NCI-H345 treated with DMSO at 0.1 percent for 48 hours (cell line): Measurements from ENCODE around the gene CCR2.
"Not testable (repeated sequence)": the region's sequence is repeated elsewhere in the genome, so short reads cannot be mapped to it uniquely, and the experiment has no call there.

Experiments
- DNase-seq: peaks from one replicate; lab custom pipeline; 2025; ENCODE audit not compliant: unreplicated experiment; lab: John Stamatoyannopoulos, UW

CCR2 gene

DNA sequence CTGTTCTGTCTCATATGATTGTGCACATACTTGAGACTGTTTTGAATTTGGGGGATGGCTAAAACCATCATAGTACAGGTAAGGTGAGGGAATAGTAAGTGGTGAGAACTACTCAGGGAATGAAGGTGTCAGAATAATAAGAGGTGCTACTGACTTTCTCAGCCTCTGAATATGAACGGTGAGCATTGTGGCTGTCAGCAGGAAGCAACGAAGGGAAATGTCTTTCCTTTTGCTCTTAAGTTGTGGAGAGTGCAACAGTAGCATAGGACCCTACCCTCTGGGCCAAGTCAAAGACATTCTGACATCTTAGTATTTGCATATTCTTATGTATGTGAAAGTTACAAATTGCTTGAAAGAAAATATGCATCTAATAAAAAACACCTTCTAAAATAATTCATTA, 21.9 kb downstream of the CCR2 start:
- no peak for DNase-seq

GRCh38 chr3:46378426-46378942, 24.6 kb downstream of the CCR2 start:
- no peak for DNase-seq

DNA sequence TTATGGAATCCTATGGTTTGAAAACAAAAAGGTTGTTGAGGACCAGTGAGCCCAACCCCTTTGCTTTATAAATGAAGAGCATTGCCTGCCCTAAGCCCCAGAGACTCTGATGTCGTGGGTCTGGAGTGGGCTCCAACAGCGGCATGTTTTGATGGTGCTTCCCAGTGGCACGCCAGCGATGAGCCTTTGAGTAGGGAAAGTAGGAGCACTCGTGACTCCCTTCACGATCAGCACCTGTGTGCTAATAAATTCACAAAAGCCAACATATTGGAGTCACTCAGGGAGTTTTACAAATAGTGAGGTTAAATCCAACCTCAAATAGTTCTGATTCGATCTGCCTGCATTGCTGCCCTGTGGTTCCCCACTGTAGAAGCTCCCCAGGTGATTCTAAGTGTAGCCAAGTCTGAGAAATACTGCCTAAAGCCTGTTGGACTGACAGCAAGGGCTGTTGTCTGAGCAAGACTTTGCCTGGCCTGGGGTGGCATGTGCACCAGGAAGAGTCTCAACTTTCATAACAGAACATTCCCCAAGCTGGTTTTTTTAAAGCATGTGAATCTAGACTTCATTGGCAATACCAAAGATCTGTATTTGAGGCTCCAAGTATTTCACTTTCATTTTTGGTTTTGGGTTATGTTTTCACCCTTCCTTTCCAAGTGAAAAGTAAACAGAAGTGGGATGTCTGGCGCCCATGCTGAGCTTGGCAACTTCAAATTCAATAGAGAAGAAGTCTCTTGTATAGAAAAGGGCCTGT, 26.7 kb downstream of the CCR2 start:
- no peak for DNase-seq

- no peak for DNase-seq
Measured at GRCh38 chr3:46381625-46382024, 27.7 kb downstream of the CCR2 start.

DNA sequence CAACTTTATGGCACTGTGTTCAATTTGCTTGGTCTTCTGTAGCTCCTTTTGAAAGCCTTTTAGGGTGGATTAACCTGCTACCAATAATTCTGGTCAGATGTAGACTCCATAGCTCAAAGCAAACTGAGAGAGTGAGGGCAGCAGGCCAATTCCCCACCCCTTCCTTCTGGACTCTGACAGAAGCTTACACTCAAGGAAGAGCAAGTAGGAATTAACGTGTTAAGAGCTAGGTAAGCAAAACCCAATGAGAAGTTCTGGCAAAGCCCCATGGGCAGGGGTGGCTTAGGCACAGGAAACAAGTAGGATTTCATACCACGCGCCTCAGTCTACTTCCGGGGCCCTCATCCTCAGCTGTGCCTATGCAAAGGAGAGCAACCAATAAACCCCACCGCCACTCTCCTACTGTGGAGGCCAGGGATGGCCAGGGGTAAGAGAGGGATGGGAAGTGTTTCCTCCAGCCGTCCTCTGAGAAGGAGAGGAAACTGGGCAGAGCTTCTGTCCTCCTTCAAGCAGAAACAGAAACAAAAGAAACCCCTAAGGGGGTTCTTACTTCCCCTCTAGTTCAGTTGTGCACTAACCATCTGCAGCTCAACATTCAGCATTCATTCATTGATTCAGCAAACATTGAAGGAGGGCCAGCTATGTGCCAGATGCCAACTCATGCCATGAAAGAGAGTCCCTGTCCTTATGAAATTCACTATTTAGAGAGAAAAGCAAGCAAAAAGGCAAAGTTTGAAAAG, 29.5 kb downstream of the CCR2 start:
- DNase-seq = no peak

- DNase-seq = no peak
Measured at GRCh38 chr3:46383951-46384330, 30.0 kb downstream of the CCR2 start.

GRCh38 chr3:46386205-46386604, 32.3 kb downstream of the CCR2 start:
- no peak for DNase-seq

GRCh38 chr3:46388847-46389246, 34.9 kb downstream of the CCR2 start:
- DNase-seq = not testable (repeated sequence)

DNA sequence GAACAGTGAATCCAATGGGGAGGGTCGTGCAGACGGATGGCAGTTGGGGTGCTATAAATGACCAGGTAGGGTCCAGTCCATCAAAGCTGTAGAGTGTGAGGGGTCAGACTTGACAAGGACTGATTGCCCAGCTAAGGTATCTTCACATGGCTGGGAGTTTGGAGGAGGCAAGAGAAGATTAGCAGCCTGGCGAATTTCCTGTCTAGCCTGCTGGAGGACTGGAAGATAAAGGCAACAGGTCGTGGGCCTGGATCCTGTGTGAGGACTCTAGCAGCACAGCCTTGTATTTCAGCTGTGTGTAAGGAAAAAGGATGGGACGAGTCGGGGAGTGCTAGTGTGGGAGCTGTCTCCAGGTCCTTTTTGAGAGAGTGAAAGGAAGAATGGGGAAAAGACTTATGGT, 35.4 kb downstream of the CCR2 start:
- DNase-seq = no peak

DNA sequence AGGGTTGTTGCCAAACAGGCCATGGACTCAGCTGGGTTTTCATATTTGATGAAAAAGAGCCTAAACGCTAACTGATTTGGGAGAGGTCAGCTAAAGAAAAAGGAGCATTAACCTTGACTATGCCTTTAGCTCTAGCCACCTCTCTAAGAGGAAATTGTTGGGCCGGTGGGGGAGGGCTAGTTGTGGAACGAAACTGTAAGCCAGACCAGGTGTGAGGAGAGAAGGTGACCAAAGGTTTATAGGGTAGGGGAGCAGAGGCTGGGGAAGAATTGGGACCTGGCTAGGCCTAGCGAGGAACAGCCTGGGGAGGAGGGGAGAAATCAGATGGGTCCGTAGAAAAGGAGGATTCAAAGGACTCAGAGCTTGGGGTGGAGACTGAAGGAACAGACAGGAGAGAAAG, 37.6 kb downstream of the CCR2 start:
- not testable (repeated sequence) for DNase-seq

DNA sequence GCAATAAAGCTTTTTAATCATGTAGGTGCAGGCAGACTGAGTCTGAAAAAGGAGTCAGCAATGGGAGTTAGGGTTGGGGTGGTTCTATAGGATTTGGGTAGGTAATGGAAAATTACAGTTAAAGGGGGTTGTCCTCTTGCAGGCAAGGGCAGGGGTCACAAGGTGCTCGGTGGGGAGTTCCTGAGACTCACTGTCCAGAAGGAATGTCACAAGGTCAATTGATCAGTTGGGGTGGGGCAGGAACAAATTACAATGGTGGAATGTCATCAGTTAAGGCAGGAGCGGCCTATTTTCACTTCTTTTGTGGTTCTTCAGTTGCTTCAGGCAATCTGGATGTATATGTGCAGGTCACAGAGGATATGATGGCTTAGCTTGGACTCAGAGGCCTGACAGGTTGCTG, 39.1 kb downstream of the CCR2 start:
- DNase-seq = no peak

- no peak for DNase-seq
Measured at GRCh38 chr3:46393554-46394434, 39.9 kb downstream of the CCR2 start.

DNA sequence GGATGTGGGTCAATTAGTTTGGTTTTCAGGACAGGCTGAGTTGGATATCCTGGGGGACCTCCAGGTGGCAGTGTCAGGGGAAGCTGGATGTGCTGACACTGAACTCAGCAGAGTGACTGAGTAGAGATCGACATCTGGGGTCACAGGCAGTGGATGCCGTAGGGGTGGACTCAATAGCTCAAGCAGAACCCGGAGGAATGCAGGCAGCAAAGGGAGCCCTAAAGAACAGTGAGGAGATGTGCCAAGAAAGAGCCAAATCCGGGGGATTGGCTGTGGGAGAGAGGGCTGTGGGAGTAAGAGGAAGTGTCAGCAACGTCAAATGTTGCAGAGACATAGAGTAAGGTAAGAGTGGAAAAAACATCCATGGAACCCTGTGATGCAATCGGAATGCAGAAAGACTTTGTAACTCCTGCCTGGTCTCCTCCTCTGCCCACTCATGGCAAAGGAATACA, 41.3 kb downstream of the CCR2 start:
- no peak for DNase-seq

GRCh38 chr3:46395766-46396530, 42.0 kb downstream of the CCR2 start:
- DNase-seq = no peak

DNA sequence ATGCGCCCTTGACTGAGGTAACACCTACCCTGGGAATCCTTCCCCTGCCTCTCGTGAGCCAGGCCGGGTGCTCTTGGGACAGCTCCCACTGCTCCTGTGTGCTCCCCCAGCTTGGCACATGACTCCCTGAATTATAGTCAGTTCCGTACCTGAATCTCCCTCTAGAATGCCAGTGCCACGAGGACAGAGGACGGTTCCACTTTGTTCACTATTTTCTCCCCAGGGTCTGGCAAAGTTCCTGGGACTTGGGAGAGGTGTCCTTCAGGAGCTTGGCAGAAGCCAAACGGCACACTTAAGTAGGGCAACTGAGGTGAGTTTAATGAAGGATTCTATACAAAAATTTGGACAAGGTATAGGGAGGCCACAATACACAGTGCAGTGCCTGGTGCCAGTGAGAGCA, 43.2 kb downstream of the CCR2 start:
- no peak for DNase-seq

DNA sequence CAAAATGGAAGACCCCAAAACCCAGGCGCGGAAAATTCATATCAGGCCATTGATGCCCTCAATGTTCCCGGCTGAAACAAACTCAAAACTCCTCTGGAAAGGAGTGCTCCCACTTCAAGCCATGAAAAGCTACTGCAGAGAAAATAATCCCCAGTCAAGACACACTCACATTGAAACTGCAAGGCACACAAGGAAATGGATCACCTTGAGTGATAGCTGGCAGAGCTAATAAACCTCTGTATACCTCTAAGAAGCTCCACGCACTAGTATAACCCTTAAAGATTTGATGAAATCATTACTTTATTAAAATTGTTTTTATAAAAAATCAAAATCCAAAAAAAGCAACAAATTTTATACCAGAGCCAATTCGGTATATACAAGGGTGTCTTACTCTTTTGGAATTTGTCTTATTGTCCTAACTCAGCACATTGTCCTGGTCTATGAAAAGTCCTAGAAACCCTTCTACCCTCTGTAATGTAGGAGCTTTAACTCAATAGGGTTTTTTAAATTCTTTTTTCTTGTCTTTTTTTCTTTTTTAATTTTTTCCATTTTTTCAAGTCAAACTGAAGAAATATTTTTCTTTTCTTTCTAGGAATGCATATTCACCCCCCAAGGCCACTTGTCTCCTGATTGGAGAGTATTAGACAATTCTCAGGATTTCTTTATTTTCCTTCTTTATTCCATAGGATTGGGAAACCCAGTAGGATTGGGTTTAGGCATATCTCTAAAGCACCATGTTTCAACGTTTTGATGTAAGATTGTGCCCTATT, 44.5 kb downstream of the CCR2 start:
- no peak for DNase-seq

DNA sequence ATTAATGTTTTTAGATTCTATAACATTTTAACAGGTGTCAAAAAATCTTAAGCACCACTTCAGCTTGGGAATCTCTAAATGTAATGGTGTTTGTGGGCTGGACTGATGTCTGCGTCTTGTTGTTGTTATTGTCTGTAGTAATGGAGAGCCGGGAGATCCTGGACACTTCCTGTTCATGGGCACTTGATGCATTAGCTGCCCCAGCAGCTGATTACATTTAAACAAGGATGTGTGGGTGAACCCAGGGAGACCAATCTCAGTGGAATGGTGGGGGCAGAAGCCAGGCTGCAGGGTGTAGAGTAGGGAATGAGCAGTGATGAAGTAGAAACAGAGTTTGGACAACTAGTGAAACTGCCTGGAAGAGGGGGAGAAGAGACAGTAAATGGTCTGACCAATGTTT, 45.2 kb downstream of the CCR2 start:
- DNase-seq = no peak

DNA sequence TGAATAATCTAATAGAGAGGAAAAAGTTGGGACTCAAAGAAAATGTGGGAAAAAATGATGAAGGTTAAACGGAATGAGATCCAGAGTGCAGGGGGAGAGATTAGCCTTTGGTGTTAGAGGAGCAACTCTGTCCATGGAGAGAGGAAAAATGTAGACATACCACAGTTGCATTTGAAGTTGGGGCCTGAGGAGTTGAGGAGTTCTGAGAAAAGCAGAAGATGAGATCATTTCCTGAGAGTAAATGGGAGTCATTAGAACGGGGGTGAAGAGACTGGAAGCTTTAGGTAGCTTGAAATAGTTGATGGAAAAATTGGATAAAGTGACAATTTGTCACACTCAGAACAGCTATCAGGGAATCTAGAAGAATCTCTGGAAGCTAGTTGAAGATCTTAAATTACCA, 45.6 kb downstream of the CCR2 start:
- no peak for DNase-seq

DNA sequence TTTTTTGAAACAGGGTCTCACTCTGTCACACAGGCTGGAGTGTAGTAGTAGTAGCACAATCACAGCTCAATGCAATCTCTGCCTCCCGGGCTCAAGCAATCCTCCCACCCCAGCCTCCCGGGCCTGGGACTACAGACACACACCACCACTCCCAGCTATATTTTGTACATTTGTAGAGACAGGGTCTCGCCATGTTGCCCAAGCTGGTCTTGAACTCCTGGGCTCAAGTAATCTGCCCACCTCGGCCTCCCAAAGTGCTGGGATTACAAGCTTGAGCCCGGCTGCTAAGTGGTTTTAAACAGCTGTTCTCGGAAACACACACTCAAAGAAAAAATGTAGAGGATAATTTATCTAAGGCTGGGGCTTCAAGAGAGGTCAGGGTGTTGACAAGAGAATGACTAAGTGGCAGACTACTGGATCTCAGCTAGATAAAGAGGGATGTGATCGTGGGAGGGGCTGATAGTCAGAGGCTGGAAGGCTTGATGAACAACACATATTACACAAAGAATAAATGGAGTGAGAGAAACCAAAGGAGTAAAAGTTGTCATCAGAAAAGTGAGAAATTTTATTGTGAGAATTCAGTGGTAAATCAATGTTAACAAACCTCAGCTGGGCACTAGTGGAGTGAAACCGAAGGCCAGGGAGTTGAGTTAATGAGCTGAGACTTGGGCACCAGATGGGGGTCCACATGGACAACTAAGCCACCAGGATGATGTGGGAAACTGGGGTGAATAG, 46.3 kb downstream of the CCR2 start:
- DNase-seq = no peak
